Common myeloid progenitor, CD34-positive (primary cell): ENCODE results near the gene TMEM127.

Experiments
- CTCF ChIA-PET: fragments of 350-600 bp; sonication (Branson Sonifier 250); formaldehyde crosslinking; loops from one replicate; lab custom pipeline; 2021; ENCODE audit warnings: antibody characterized with exemption; lab: Charles Lee
- POLR2A ChIA-PET: fragments of 350-600 bp; sonication (Branson Sonifier 250); formaldehyde crosslinking; loops from one replicate; lab custom pipeline; 2021; ENCODE audit warnings: antibody characterized with exemption; lab: Charles Lee
- DNase-seq, 3 donors: peaks; one replicate each; pipeline versions ENCODE4 v3.0.0 to v3.0.0-alpha.2; 2013
- H3K27ac ChIP-seq, 2 experiments: 1 replicate in 1 of 2; 2 replicates in 1 of 2; pipeline ENCODE4 v1.7.0; 2013; ENCODE audit warnings: inconsistent platforms in 2 of 2, low read length in 2 of 2, mild to moderate bottlenecking in 2 of 2, low read depth in 1 of 2, moderate library complexity in 1 of 2; ENCODE audit not compliant: severe bottlenecking in 2 of 2, insufficient read depth in 1 of 2, poor library complexity in 1 of 2
- H3K27me3 ChIP-seq, 5 experiments: replicated peaks in 2 of 5; 1 replicate in 3 of 5; 2 replicates in 2 of 5; pipeline versions ENCODE4 v1.6.1 to v1.7.0; 2013; ENCODE audit warnings: low read length in 4 of 5, mild to moderate bottlenecking in 2 of 5, moderate library complexity in 2 of 5, inconsistent platforms in 1 of 5; ENCODE audit not compliant: insufficient read depth in 5 of 5, control insufficient read depth in 4 of 5
- H3K36me3 ChIP-seq, 4 experiments: 1 replicate in 2 of 4; 2 replicates in 2 of 4; pipeline versions ENCODE4 v1.6.1 to v1.7.0; 2013; ENCODE audit warnings: low read length in 3 of 4, control low read depth in 1 of 4, mild to moderate bottlenecking in 1 of 4; ENCODE audit not compliant: control insufficient read depth in 4 of 4, insufficient read depth in 4 of 4
- H3K4me1 ChIP-seq, 4 experiments: 1 replicate in 3 of 4; 2 replicates in 1 of 4; pipeline versions ENCODE4 v1.6.1 to v1.7.1; 2013; ENCODE audit warnings: low read length in 3 of 4, mild to moderate bottlenecking in 3 of 4, control low read depth in 1 of 4, inconsistent platforms in 1 of 4, moderate library complexity in 1 of 4; ENCODE audit not compliant: control insufficient read depth in 4 of 4, insufficient read depth in 4 of 4; ENCODE audit errors: control extremely low read depth in 1 of 4
- H3K4me3 ChIP-seq, 7 experiments: 1 replicate in 4 of 7; 2 replicates in 3 of 7; pipeline versions ENCODE4 v1.5.1 to v1.7.0; 2013; ENCODE audit warnings: mild to moderate bottlenecking in 7 of 7, low read length in 6 of 7, moderate library complexity in 6 of 7, inconsistent platforms in 2 of 7, low read depth in 2 of 7, control low read depth in 1 of 7; ENCODE audit not compliant: insufficient read depth in 4 of 7, control insufficient read depth in 1 of 7; ENCODE audit errors: extremely low read depth in 1 of 7
- H3K9me3 ChIP-seq, 5 experiments: 1 replicate in 4 of 5; 2 replicates in 1 of 5; pipeline versions ENCODE4 v1.6.1 to v1.7.1; 2013; ENCODE audit warnings: low read length in 4 of 5, mild to moderate bottlenecking in 2 of 5, inconsistent platforms in 1 of 5, low read depth in 1 of 5, moderate library complexity in 1 of 5; ENCODE audit not compliant: control insufficient read depth in 4 of 5, insufficient read depth in 2 of 5; ENCODE audit errors: control extremely low read depth in 1 of 5
- WGBS: methylation state at CpG from one replicate; pipeline ENCODE4 v1.1.5; 2013; ENCODE audit not compliant: insufficient coverage; 5-methylcytosine and 5-hydroxymethylcytosine counted together

TMEM127 gene

GRCh38 chr2:96264656-96265348 is 995 bp downstream of the TMEM127 start:
- Histone ChIP-seq H3K4me3 (peak overlapping the region; percentile 72 to 100 (median 94)), H3K4me1 (peaks cover 13 to 48% (median 44%) of the 10 kb centered on the region in 4 experiments), H3K27me3 (no peaks in the 10 kb centered on the region), H3K27ac (peak overlapping the region; percentile 15 to 90), H3K36me3 (peaks cover 14 to 47% (median 29%) of the 10 kb centered on the region in 4 experiments), H3K9me3 (no peaks in the 10 kb centered on the region)
- POLR2A ChIA-PET: interaction anchor here (0.8 kb wide), 1 partner anchor 122 kb away, joined by 3 read pairs; no protein-coding TSS in a partner anchor
- DNase-seq: peak; percentile 66 to 72 (median 67)
- WGBS: 17% methylated on average over 28 of the region's 33 CpGs
- CTCF ChIA-PET: interaction anchor here (0.7 to 6.2 kb wide), 15 partner anchors 11 to 148 kb away, joined by 3 to 59 read pairs (median 4); partner anchors contain the start of genes ASTL and STARD7

GRCh38 chr2:96264086-96264485 is 1.7 kb downstream of the TMEM127 start:
- Histone ChIP-seq H3K27ac (peak overlapping the region; percentile 15 to 36), H3K36me3 (peaks cover 11 to 49% (median 26%) of the 10 kb centered on the region in 4 experiments), H3K9me3 (no peaks in the 10 kb centered on the region), H3K4me3 (peak overlapping the region in 5 of 7 experiments; percentile 91 to 100 (median 94)), H3K27me3 (no peaks in the 10 kb centered on the region), H3K4me1 (peaks cover 13 to 55% (median 50%) of the 10 kb centered on the region in 4 experiments)
- 85% methylated on average over 4 of the region's 4 CpGs for WGBS
- CTCF ChIA-PET: interaction anchor here (0.7 to 6.2 kb wide), 20 partner anchors 10 to 147 kb away, joined by 3 to 59 read pairs (median 4); partner anchors contain the start of genes ASTL and STARD7
- DNase-seq: no peak
- POLR2A ChIA-PET: interaction anchor here (0.8 kb wide), 1 partner anchor 121 kb away, joined by 3 read pairs; no protein-coding TSS in a partner anchor

- Histone ChIP-seq H3K27ac (no peak overlapping the region), H3K9me3 (no peaks in the 10 kb centered on the region), H3K36me3 (peaks cover 3 to 40% (median 12%) of the 10 kb centered on the region in 4 experiments), H3K27me3 (no peaks in the 10 kb centered on the region), H3K4me1 (peaks cover 23 to 68% (median 61%) of the 10 kb centered on the region in 4 experiments), H3K4me3 (no peak overlapping the region)
- DNase-seq: no peak
- ChIA-PET POLR2A (no interaction called here), CTCF (interaction anchor here (1.0 to 2.4 kb wide), 5 partner anchors 35 to 124 kb away, joined by 3 to 8 read pairs (median 4); partner anchors contain the start of genes ASTL and STARD7)
- 92% methylated on average over 1 of the region's 2 CpGs for WGBS
These were observed 3.5 kb downstream of the TMEM127 start for GRCh38 chr2:96262306-96262705.

GRCh38 chr2:96261328-96262003 is 4.3 kb downstream of the TMEM127 start:
- no peaks in the 10 kb centered on the region for H3K27me3 ChIP-seq
- peak overlapping the region in 1 of 2 experiments; percentile 63 for H3K27ac ChIP-seq
- H3K36me3 ChIP-seq: peaks cover 3 to 40% (median 12%) of the 10 kb centered on the region in 4 experiments
- no peak overlapping the region for H3K4me3 ChIP-seq
- no peak for DNase-seq
- WGBS: 89% methylated on average over 4 of the region's 6 CpGs
- peaks cover 23 to 68% (median 62%) of the 10 kb centered on the region in 4 experiments for H3K4me1 ChIP-seq
- no peaks in the 10 kb centered on the region for H3K9me3 ChIP-seq
- ChIA-PET POLR2A (interaction anchor here (0.7 to 1.0 kb wide), 2 partner anchors 35 to 121 kb away, joined by 3 read pairs; no protein-coding TSS in a partner anchor), CTCF (interaction anchor here (0.9 to 4.0 kb wide), 17 partner anchors 9 to 123 kb away, joined by 3 to 23 read pairs (median 4); partner anchors contain the start of genes ASTL and STARD7)

- peaks cover 3 to 40% (median 12%) of the 10 kb centered on the region in 4 experiments for H3K36me3 ChIP-seq
- H3K4me1 ChIP-seq: peaks cover 24 to 75% (median 70%) of the 10 kb centered on the region in 4 experiments
- 63% methylated on average over 10 of the region's 10 CpGs for WGBS
- peak; percentile 78 to 91 (median 88) for DNase-seq
- no peaks in the 10 kb centered on the region for H3K9me3 ChIP-seq
- H3K27me3 ChIP-seq: no peaks in the 10 kb centered on the region
- peak overlapping the region in 2 of 7 experiments; percentile 11 to 29 for H3K4me3 ChIP-seq
- ChIA-PET CTCF (interaction anchor here (0.7 to 4.0 kb wide), 24 partner anchors 8 to 122 kb away, joined by 3 to 23 read pairs (median 4); partner anchors contain the start of gene ASTL), POLR2A (interaction anchor here (0.7 to 1.0 kb wide), 2 partner anchors 34 to 120 kb away, joined by 3 read pairs; no protein-coding TSS in a partner anchor)
- H3K27ac ChIP-seq: peak overlapping the region; percentile 10 to 67
These were observed 5.2 kb downstream of the TMEM127 start for GRCh38 chr2:96260387-96261260.

- H3K36me3 ChIP-seq: peaks cover 3 to 48% (median 12%) of the 10 kb centered on the region in 4 experiments
- DNase-seq: no peak
- CTCF ChIA-PET: interaction anchor here (0.7 to 4.0 kb wide), 15 partner anchors 9 to 237 kb away, joined by 3 to 23 read pairs (median 5); partner anchors contain the start of gene ASTL
- H3K27ac ChIP-seq: peak overlapping the region; percentile 10 to 67
- no peak overlapping the region for H3K4me3 ChIP-seq
- H3K9me3 ChIP-seq: no peaks in the 10 kb centered on the region
- POLR2A ChIA-PET: interaction anchor here (0.6 to 1.1 kb wide), 2 partner anchors 23 to 51 kb away, joined by 3 read pairs; partner anchors contain the start of gene STARD7
- 88% methylated on average over 5 of the region's 5 CpGs for WGBS
- no peaks in the 10 kb centered on the region for H3K27me3 ChIP-seq
- H3K4me1 ChIP-seq: peaks cover 30 to 80% (median 75%) of the 10 kb centered on the region in 4 experiments
These were observed 6.3 kb downstream of the TMEM127 start for GRCh38 chr2:96259497-96259921.
